Measurements from ENCODE around the gene NIPA2. TPM values are rescaled to one million over a fixed set of nuclear protein-coding genes. Genes with fewer than 3 reads are reported as not detected.

The NIPA2 gene
- total RNA-seq, 1 experiment from 2014 or later, result 89.4 TPM

- Mint-ChIP-seq H3K36me3 (ENCODE audit: insufficient read depth, unreplicated experiment) (peaks cover 59% of the 10 kb centered on the region), H3K9me3 (ENCODE audit: unreplicated experiment) (no peaks in the 10 kb centered on the region), H3K27me3 (ENCODE audit: insufficient read depth, unreplicated experiment) (no peaks in the 10 kb centered on the region), H3K4me3 (ENCODE audit: unreplicated experiment) (no peak overlapping the region), H3K4me1 (ENCODE audit: low read depth, unreplicated experiment) (no peaks in the 10 kb centered on the region), H3K27ac (ENCODE audit: unreplicated experiment) (no peak overlapping the region)
- BruUV-seq (replicated peaks), result no TSS peak
- intact Hi-C loops (cut with micrococcal nuclease; ENCODE audit: unreplicated experiment), result no loop called here
- CTCF ChIA-PET, result interaction anchor here (0.6 kb wide), 1 partner anchor 38 kb away, joined by 3 read pairs; no protein-coding TSS in a partner anchor
- no peaks in the 10 kb centered on the region for H3K9me3 ChIP-seq
- no peaks in the 10 kb centered on the region; the same call in 1 of the 2 replicates for H3K36me3 ChIP-seq (ENCODE audit: control insufficient read depth, insufficient read depth, low read length)
- no peak overlapping the region for H3K4me3 ChIP-seq (ENCODE audit: low read depth, low read length)
- TF ChIP-seq, protein P1, sequence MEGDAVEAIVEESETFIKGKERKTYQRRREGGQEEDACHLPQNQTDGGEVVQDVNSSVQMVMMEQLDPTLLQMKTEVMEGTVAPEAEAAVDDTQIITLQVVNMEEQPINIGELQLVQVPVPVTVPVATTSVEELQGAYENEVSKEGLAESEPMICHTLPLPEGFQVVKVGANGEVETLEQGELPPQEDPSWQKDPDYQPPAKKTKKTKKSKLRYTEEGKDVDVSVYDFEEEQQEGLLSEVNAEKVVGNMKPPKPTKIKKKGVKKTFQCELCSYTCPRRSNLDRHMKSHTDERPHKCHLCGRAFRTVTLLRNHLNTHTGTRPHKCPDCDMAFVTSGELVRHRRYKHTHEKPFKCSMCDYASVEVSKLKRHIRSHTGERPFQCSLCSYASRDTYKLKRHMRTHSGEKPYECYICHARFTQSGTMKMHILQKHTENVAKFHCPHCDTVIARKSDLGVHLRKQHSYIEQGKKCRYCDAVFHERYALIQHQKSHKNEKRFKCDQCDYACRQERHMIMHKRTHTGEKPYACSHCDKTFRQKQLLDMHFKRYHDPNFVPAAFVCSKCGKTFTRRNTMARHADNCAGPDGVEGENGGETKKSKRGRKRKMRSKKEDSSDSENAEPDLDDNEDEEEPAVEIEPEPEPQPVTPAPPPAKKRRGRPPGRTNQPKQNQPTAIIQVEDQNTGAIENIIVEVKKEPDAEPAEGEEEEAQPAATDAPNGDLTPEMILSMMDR (IDR thresholded peaks at IDR 0.05; ENCODE audit: insufficient read depth in 1 of 2, low read depth in 1 of 2, low read length in 1 of 2, severe bottlenecking in 1 of 2, unreplicated experiment in 1 of 2), result no peak
- H3K4me1 ChIP-seq, result no peaks in the 10 kb centered on the region
- POLR2A ChIA-PET, result no interaction called here
- H3K27me3 ChIP-seq (replicated peaks; ENCODE audit: control insufficient read depth, insufficient read depth, low read length), result no peaks in the 10 kb centered on the region
- no peak for DNase-seq
Measured at GRCh38 chr15:22815766-22816165, 22.7 kb upstream of the NIPA2 start.

GRCh38 chr15:22819651-22820050 is 18.8 kb upstream of the NIPA2 start:
- Mint-ChIP-seq H3K27me3 (ENCODE audit: insufficient read depth, unreplicated experiment) (no peaks in the 10 kb centered on the region), H3K9me3 (ENCODE audit: unreplicated experiment) (no peaks in the 10 kb centered on the region), H3K27ac (ENCODE audit: unreplicated experiment) (no peak overlapping the region), H3K36me3 (ENCODE audit: insufficient read depth, unreplicated experiment) (peaks cover 68% of the 10 kb centered on the region), H3K4me1 (ENCODE audit: low read depth, unreplicated experiment) (no peaks in the 10 kb centered on the region), H3K4me3 (ENCODE audit: unreplicated experiment) (no peak overlapping the region)
- no peak for DNase-seq
- TF ChIP-seq, protein P1 (IDR thresholded peaks at IDR 0.05; ENCODE audit: insufficient read depth in 1 of 2, low read depth in 1 of 2, low read length in 1 of 2, severe bottlenecking in 1 of 2, unreplicated experiment in 1 of 2), result no peak
- peaks cover 2% of the 10 kb centered on the region for H3K36me3 ChIP-seq (ENCODE audit: control insufficient read depth, insufficient read depth, low read length)
- no peaks in the 10 kb centered on the region for H3K27me3 ChIP-seq (replicated peaks; ENCODE audit: control insufficient read depth, insufficient read depth, low read length)
- CTCF ChIA-PET, result no interaction called here
- POLR2A ChIA-PET, result no interaction called here
- no TSS peak for BruUV-seq (replicated peaks)
- no peak overlapping the region for H3K4me3 ChIP-seq (ENCODE audit: low read depth, low read length)
- no peaks in the 10 kb centered on the region for H3K4me1 ChIP-seq
- intact Hi-C loops (cut with micrococcal nuclease; ENCODE audit: unreplicated experiment), result no loop called here
- H3K9me3 ChIP-seq, result no peaks in the 10 kb centered on the region

GRCh38 chr15:22823495-22824128 is 14.9 kb upstream of the NIPA2 start:
- H3K4me3 Mint-ChIP-seq (ENCODE audit: unreplicated experiment), result no peak overlapping the region
- H3K27ac Mint-ChIP-seq (ENCODE audit: unreplicated experiment), result no peak overlapping the region
- no peaks in the 10 kb centered on the region for H3K27me3 ChIP-seq (replicated peaks; ENCODE audit: control insufficient read depth, insufficient read depth, low read length)
- DNase-seq, result no peak
- H3K4me1 Mint-ChIP-seq (ENCODE audit: low read depth, unreplicated experiment), result no peaks in the 10 kb centered on the region
- TF ChIP-seq, protein P1 (IDR thresholded peaks at IDR 0.05; ENCODE audit: insufficient read depth in 1 of 2, low read depth in 1 of 2, low read length in 1 of 2, severe bottlenecking in 1 of 2, unreplicated experiment in 1 of 2), result no peak
- H3K36me3 Mint-ChIP-seq (ENCODE audit: insufficient read depth, unreplicated experiment), result peaks cover 54% of the 10 kb centered on the region
- ChIA-PET CTCF (no interaction called here), POLR2A (no interaction called here)
- H3K36me3 ChIP-seq (ENCODE audit: control insufficient read depth, insufficient read depth, low read length), result peaks cover 2% of the 10 kb centered on the region
- H3K9me3 Mint-ChIP-seq (ENCODE audit: unreplicated experiment), result no peaks in the 10 kb centered on the region
- no peaks in the 10 kb centered on the region for H3K27me3 Mint-ChIP-seq (ENCODE audit: insufficient read depth, unreplicated experiment)
- no peak overlapping the region for H3K4me3 ChIP-seq (ENCODE audit: low read depth, low read length)
- no TSS peak for BruUV-seq (replicated peaks)
- H3K9me3 ChIP-seq, result no peaks in the 10 kb centered on the region
- H3K4me1 ChIP-seq, result no peaks in the 10 kb centered on the region
- intact Hi-C loops (cut with micrococcal nuclease; ENCODE audit: unreplicated experiment), result no loop called here
